ENCODE data around the gene ADAMTS13. TPM values are rescaled to one million over a fixed set of nuclear protein-coding genes. Genes with fewer than 3 reads are reported as not detected.

The ADAMTS13 gene
- polyA plus RNA-seq, 2 donors = 1.2 to 4.3 TPM

DNA sequence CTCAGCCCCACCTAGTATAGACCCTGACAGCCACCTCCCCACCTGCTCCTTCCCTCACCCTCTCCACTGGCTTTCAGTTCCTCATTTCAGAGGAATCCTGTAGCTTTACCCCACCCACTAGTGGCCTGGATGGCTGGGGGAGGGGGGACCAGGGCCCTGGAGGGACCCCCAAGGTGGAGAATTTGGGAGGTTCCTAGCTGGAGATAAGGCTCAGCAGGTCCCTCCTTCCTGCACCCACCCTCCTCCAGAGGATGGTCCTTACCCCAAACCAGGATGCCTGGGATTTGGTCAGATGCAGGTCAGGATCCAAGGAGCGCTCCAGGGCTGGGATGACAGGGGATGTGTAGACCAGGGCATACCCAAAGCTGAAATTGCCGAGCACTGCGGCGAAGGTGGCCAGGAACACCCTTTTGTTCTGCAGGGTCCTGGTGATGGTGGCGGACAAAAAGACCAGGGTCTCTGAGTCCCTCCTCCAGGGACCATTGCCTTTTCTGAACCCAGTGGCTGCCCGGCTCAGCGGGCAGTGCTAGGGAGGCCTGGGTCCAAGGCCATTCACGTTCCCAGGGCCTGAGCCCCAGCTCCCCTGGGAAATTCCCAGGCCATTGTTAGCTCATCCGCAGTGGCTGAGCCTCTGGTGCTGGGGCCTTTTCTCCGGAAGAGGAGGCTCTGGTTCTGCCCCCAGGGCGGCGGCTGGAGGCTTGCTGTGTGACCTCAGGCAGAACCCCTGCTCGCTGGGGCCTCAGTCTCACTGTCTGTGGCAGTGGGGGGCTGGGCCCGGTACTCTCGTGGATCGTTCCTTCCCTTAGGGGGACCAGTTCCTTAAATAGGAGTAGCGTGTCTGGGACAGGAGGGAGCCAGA lies 56.1 kb downstream of the ADAMTS13 start:
- Histone ChIP-seq H3K27me3 (ENCODE audit: control insufficient read depth in 1 of 2, insufficient read depth in 2 of 2, low read length in 2 of 2) (no peaks in the 10 kb centered on the region), H3K27ac (ENCODE audit: low read depth in 2 of 2, low read length in 1 of 2) (peak overlapping the region in 1 of 2 donors; percentile 27), H3K4me1 (ENCODE audit: control insufficient read depth in 2 of 2, insufficient read depth in 2 of 2, low read length in 1 of 2) (peaks cover 0 to 5% of the 10 kb centered on the region in 2 donors), H3K9me3 (ENCODE audit: control insufficient read depth in 2 of 2, insufficient read depth in 1 of 2, low read depth in 1 of 2, low read length in 1 of 2) (no peaks in the 10 kb centered on the region), H3K4me3 (ENCODE audit: low read depth in 1 of 2, low read length in 2 of 2) (peak overlapping the region; percentile 43 to 51), H3K36me3 (ENCODE audit: control insufficient read depth in 2 of 2, insufficient read depth in 2 of 2, low read length in 1 of 2) (no peaks in the 10 kb centered on the region)
- WGBS, 2 donors = 32 to 34% methylated on average over 17 of the region's 17 CpGs

DNA sequence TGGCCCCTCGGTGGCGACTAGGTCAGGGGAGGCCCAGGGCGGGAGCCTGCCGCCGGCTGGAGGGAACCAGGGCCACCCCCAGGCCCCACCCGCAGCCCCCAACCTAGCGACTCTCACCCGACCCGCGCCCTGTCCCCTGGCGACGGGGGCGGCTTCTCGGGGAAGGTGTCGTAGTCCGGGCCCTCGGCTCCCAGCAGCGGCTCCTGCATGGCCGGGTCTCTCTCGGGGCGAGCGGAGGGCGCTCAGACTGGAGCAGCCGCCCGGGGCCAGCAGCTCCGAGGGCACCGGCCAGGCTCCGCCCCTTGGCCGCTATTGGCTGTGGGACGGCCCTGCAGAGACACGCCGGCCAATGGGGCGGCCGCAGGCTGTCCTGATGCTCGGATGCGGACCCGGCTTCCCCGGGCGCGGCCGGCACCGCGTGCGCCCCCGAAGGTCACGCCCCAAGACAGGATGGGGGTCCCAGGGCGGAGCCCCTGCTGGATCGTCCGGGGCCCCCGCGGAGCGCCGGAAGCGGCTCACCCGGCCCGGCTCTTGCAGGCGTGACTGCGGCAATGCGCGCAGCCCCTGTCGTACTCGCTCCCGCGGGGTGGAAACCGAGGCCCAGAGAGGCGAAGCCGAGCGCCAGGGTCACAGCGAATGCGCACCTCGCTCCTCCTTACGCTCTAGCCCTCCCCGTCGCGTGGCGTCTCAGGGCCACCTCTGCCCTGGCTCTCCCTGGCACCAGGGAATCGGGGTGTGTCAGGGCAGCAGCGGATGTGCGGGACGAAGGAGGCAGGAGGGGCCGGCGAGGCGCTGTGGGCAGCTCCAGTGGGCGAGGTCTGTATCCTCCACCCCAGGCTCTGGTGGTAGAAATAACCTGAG lies 56.9 kb downstream of the ADAMTS13 start, which contains the start of gene SLC2A6:
SLC2A6 (minus strand) TSS at position 249 of the 861 bp plus-strand sequence; CDS start at position 209, 40 bp downstream.
- 1% methylated on average over 56 to 84 of the region's 84 CpGs for WGBS, 2 donors
- H3K4me3 ChIP-seq (ENCODE audit: low read depth in 1 of 2, low read length in 2 of 2) = peak within 1 kb of the TSS; percentile 43 to 51
- H3K36me3 ChIP-seq (ENCODE audit: control insufficient read depth in 2 of 2, insufficient read depth in 2 of 2, low read length in 1 of 2) = no peaks in the 10 kb centered on the region
- H3K9me3 ChIP-seq (ENCODE audit: control insufficient read depth in 2 of 2, insufficient read depth in 1 of 2, low read depth in 1 of 2, low read length in 1 of 2) = no peaks in the 10 kb centered on the region
- H3K4me1 ChIP-seq (ENCODE audit: control insufficient read depth in 2 of 2, insufficient read depth in 2 of 2, low read length in 1 of 2) = peaks cover 0 to 5% of the 10 kb centered on the region in 2 donors
- peak within 1 kb of the TSS in 1 of 2 donors; percentile 27 for H3K27ac ChIP-seq (ENCODE audit: low read depth in 2 of 2, low read length in 1 of 2)
- H3K27me3 ChIP-seq (ENCODE audit: control insufficient read depth in 1 of 2, insufficient read depth in 2 of 2, low read length in 2 of 2) = no peaks in the 10 kb centered on the region

DNA sequence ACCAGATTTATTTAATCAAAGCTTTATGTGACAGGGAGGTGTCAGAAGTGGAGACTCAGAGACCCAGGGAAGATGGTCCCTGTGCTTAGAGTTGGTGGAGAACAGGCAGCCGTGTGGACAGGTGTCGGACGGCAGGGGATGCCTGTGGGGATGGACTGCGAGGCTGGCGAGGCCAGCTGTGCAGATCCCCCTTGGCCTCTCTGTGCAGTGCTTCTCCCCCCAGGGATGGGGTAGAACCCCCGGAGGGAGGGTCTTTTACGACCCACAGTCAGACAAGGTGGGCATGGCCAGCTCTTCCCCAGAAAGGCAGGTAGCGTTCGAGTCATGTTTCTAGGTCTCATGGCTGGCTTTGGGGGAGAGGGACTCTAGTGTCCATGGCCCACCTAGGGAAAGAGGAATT lies 61.4 kb downstream of the ADAMTS13 start:
- Histone ChIP-seq H3K4me1 (ENCODE audit: control insufficient read depth in 2 of 2, insufficient read depth in 2 of 2, low read length in 1 of 2) (peaks cover 0 to 5% of the 10 kb centered on the region in 2 donors), H3K9me3 (ENCODE audit: control insufficient read depth in 2 of 2, insufficient read depth in 1 of 2, low read depth in 1 of 2, low read length in 1 of 2) (no peaks in the 10 kb centered on the region), H3K36me3 (ENCODE audit: control insufficient read depth in 2 of 2, insufficient read depth in 2 of 2, low read length in 1 of 2) (no peaks in the 10 kb centered on the region), H3K4me3 (ENCODE audit: low read depth in 1 of 2, low read length in 2 of 2) (no peak overlapping the region), H3K27ac (ENCODE audit: low read depth in 2 of 2, low read length in 1 of 2) (no peak overlapping the region), H3K27me3 (ENCODE audit: control insufficient read depth in 1 of 2, insufficient read depth in 2 of 2, low read length in 2 of 2) (no peaks in the 10 kb centered on the region)
- WGBS, 2 donors = 87 to 89% methylated on average over 9 of the region's 9 CpGs

DNA sequence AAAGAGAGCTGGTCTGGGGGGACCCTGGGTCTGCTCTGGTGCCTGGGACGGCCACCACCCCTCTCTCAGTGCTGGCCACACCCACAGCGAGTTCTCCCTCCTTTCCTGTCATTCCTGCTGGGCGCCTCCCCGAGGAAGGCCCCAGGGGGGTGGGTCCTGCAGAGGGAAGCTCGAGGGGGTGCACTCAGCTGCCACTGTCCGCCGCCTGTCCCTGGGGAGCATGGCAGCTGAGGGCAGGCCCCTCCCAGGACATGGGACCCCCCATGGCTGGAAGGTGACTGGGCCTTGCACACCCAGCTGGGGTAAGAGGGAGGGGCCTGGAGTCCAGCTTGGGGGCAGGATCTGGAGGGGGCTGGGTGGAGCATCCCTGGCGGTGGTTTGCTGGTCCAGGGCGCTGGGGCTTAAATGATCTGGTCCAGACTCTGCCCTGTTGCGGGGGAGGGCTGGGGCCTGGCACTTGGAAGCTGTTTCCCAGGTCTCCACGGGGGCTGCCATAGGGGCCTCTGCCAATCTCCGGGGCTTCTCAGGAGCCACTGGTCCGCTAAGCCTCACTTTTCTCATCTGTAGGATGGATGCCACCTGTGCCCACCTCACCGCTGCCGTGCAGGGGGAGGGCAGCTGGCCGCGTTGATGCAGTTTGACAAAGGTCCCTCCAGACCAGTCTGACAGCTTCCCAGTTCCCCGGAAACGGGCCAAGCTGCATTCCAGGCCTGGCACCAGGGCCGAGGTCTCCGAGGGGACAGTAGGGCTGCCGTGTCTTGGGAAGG lies 62.7 kb downstream of the ADAMTS13 start:
- WGBS, 2 donors = 49 to 56% methylated on average over 22 of the region's 22 CpGs
- Histone ChIP-seq H3K9me3 (ENCODE audit: control insufficient read depth in 2 of 2, insufficient read depth in 1 of 2, low read depth in 1 of 2, low read length in 1 of 2) (no peaks in the 10 kb centered on the region), H3K4me3 (ENCODE audit: low read depth in 1 of 2, low read length in 2 of 2) (no peak overlapping the region), H3K4me1 (ENCODE audit: control insufficient read depth in 2 of 2, insufficient read depth in 2 of 2, low read length in 1 of 2) (no peaks in the 10 kb centered on the region), H3K36me3 (ENCODE audit: control insufficient read depth in 2 of 2, insufficient read depth in 2 of 2, low read length in 1 of 2) (no peaks in the 10 kb centered on the region), H3K27ac (ENCODE audit: low read depth in 2 of 2, low read length in 1 of 2) (no peak overlapping the region), H3K27me3 (ENCODE audit: control insufficient read depth in 1 of 2, insufficient read depth in 2 of 2, low read length in 2 of 2) (no peaks in the 10 kb centered on the region)

DNA sequence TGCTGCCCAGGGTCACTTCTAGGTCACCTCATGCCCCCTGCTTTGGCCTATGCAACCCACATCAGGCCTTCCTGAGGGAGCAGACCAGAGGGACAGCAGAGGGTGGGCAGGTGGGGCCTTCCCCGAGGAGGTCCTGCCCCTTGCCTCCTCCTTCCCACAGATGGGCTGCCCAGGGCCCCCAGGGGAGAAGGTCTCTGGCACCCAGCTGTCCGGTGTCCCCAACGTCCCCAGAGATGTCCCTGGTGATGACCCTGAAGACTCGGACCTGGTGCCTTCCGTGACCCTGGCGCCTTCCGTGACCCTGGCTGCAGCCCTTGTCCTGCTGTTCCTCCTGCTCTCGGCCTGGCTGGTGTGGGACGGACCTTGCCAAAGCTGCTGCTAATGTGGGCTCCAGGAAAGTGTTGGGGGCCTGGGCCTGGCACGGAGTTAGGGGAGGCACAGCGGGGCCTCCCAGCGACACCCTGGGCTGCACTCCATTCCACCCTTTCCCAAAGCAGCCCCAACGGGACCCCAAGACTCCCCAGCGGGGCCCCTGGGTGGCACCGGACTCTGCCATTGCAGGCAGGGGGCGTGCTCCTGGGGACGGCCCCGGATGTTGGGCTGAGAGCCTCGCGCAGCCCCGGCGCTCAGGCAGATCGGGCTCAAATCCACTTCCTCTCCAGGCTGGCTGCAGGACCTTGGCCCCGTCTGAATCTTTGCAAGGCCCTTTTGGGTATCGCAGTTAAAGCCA lies 63.5 kb downstream of the ADAMTS13 start:
- no peak overlapping the region for H3K4me3 ChIP-seq (ENCODE audit: low read depth in 1 of 2, low read length in 2 of 2)
- WGBS, 2 donors = 54 to 59% methylated on average over 23 to 25 of the region's 25 CpGs

DNA sequence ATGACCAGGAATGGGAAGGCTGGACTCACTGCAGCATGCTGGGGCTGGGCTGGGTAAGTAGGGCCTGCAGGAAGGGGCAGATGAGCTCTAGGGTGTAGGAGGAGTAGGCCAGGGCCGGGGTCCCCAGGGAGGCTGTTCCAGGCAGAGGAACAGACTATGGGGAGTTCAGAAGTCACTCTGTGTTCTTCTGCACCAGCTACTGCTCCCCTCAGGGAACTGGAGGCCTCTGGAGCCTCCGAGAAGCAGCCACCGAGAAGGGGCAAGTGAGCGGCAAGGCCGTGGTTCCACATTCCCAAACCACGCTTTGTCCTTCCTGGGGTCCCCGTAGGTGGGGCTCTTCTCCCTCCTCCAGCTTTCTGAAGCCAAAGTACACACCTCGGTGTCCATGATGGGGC lies 65.2 kb downstream of the ADAMTS13 start:
- Histone ChIP-seq H3K27me3 (ENCODE audit: control insufficient read depth in 1 of 2, insufficient read depth in 2 of 2, low read length in 2 of 2) (no peaks in the 10 kb centered on the region), H3K4me3 (ENCODE audit: low read depth in 1 of 2, low read length in 2 of 2) (no peak overlapping the region), H3K36me3 (ENCODE audit: control insufficient read depth in 2 of 2, insufficient read depth in 2 of 2, low read length in 1 of 2) (no peaks in the 10 kb centered on the region), H3K9me3 (ENCODE audit: control insufficient read depth in 2 of 2, insufficient read depth in 1 of 2, low read depth in 1 of 2, low read length in 1 of 2) (no peaks in the 10 kb centered on the region), H3K4me1 (ENCODE audit: control insufficient read depth in 2 of 2, insufficient read depth in 2 of 2, low read length in 1 of 2) (no peaks in the 10 kb centered on the region), H3K27ac (ENCODE audit: low read depth in 2 of 2, low read length in 1 of 2) (no peak overlapping the region)
- WGBS, 2 donors = 86 to 88% methylated on average over 8 of the region's 8 CpGs

More for the DNA sequence above, 63.5 kb downstream of the ADAMTS13 start:
- Histone ChIP-seq H3K27ac (ENCODE audit: low read depth in 2 of 2, low read length in 1 of 2) (no peak overlapping the region), H3K4me1 (ENCODE audit: control insufficient read depth in 2 of 2, insufficient read depth in 2 of 2, low read length in 1 of 2) (no peaks in the 10 kb centered on the region), H3K36me3 (ENCODE audit: control insufficient read depth in 2 of 2, insufficient read depth in 2 of 2, low read length in 1 of 2) (no peaks in the 10 kb centered on the region), H3K9me3 (ENCODE audit: control insufficient read depth in 2 of 2, insufficient read depth in 1 of 2, low read depth in 1 of 2, low read length in 1 of 2) (no peaks in the 10 kb centered on the region), H3K27me3 (ENCODE audit: control insufficient read depth in 1 of 2, insufficient read depth in 2 of 2, low read length in 2 of 2) (no peaks in the 10 kb centered on the region)

DNA sequence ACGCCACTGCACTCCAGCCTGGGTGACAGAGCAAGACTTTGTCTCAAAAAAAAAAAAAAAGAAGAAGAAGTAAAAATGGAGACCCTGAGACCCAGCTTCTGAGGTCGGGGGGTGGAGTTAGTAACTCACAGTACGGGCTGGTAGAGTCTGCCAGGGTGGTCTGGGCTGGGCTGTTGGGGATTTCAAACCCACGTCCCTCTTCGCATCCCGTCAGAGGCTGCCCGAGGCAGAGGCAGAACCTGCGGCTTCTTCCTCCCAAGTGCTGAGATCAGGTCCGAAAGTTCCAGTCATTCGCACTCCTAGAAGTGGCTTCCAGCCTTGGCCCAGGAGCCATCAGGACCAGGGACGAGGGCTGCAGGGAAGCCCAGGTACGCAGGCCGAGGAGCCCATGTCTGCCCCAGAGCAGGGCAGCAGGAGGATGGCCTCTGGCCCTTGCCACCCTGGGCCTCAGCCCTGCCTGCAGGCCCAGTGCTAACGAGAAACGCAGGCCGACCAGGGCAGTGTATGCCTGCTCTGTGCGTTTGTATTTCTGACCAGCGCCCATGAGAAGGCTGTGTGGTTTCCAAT lies 66.6 kb downstream of the ADAMTS13 start:
- no peaks in the 10 kb centered on the region for H3K27me3 ChIP-seq (ENCODE audit: control insufficient read depth in 1 of 2, insufficient read depth in 2 of 2, low read length in 2 of 2)
- H3K27ac ChIP-seq (ENCODE audit: low read depth in 2 of 2, low read length in 1 of 2) = no peak overlapping the region
- H3K36me3 ChIP-seq (ENCODE audit: control insufficient read depth in 2 of 2, insufficient read depth in 2 of 2, low read length in 1 of 2) = no peaks in the 10 kb centered on the region
- peaks cover 0 to 3% of the 10 kb centered on the region in 2 donors for H3K4me1 ChIP-seq (ENCODE audit: control insufficient read depth in 2 of 2, insufficient read depth in 2 of 2, low read length in 1 of 2)
- 87% methylated on average over 17 to 18 of the region's 18 CpGs for WGBS, 2 donors
- H3K4me3 ChIP-seq (ENCODE audit: low read depth in 1 of 2, low read length in 2 of 2) = no peak overlapping the region
- H3K9me3 ChIP-seq (ENCODE audit: control insufficient read depth in 2 of 2, insufficient read depth in 1 of 2, low read depth in 1 of 2, low read length in 1 of 2) = no peaks in the 10 kb centered on the region

DNA sequence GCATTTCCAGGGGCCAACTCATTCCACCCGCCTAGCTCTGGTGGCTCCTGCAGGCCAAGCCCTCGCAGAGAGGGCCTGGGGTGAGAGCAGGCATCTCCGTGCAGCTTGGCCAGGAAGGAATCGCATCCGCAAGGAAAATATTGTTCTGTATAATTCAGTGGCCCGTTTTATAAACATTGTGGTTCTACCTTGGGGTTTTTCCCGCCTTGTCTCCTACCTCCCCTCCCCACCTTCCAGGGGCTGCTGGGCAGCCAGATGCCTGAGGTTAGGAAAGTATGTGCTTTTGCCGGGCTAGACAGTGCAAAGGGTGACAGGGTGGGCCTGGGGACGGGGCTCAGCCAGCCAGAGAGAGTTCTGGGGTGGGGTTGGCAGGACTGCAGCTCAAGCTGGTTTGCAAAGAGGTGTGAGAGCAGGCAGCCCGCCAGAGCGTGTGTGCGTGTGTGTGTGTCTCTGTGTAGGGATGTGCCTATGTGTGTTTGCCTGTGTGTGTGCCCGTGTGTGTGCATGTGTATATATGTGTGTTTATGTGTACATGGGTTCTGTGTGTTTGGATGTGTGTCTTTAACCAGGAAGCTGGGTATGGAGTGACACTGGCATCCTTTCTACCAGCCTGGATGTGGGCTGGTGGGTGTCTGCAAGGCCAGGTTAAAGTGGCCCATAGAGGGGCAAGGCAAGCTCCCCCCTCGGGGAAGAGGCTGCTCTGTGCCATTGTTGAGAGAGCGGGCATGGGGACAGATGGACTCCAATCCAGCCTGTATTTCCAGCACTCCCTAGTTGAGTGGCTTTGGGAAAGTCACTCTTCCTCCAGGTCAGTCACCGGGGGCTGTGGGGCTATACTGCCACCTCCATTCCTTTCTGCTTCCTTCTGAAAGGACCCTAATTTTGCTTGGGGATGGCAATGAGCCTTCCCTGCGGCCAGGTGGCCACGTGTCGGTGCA lies 67.4 kb downstream of the ADAMTS13 start:
- Histone ChIP-seq H3K27me3 (ENCODE audit: control insufficient read depth in 1 of 2, insufficient read depth in 2 of 2, low read length in 2 of 2) (no peaks in the 10 kb centered on the region), H3K9me3 (ENCODE audit: control insufficient read depth in 2 of 2, insufficient read depth in 1 of 2, low read depth in 1 of 2, low read length in 1 of 2) (no peaks in the 10 kb centered on the region), H3K27ac (ENCODE audit: low read depth in 2 of 2, low read length in 1 of 2) (no peak overlapping the region), H3K4me3 (ENCODE audit: low read depth in 1 of 2, low read length in 2 of 2) (no peak overlapping the region), H3K36me3 (ENCODE audit: control insufficient read depth in 2 of 2, insufficient read depth in 2 of 2, low read length in 1 of 2) (no peaks in the 10 kb centered on the region), H3K4me1 (ENCODE audit: control insufficient read depth in 2 of 2, insufficient read depth in 2 of 2, low read length in 1 of 2) (peaks cover 0 to 3% of the 10 kb centered on the region in 2 donors)
- WGBS, 2 donors = 81 to 82% methylated on average over 19 of the region's 19 CpGs

All from esophagus (tissue), 2 donors.